NK-92 (cell line): ENCODE data around the gene BHLHE40.
"Not testable (repeated sequence)": the region's sequence is repeated elsewhere in the genome, so short reads cannot be mapped to it uniquely, and the experiment has no call there.

Source experiments
- DNase-seq: peaks from one replicate; lab custom pipeline; 2025; ENCODE audit not compliant: unreplicated experiment; lab: John Stamatoyannopoulos, UW

Gene BHLHE40

DNA sequence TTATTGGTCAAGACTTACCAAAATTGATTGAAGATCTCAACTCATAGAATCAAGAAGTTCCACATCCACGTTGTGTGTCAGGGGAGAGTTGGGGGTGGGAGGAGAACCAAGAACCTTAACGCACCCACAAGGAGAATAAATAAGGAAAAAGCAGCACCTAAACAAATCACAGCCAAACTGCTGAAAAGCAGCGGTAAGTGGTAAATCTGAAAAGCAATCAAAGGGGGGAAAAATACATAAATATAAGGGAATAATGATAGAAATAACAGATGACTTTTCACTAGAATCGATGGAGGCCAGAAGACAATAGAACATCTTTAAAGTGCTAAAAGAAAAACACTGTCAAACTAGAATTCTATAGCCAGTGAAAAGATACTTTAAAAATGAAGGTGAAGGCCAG, 20.1 kb upstream of the BHLHE40 start:
- DNase-seq: no peak

- DNase-seq: not testable (repeated sequence)
These were observed 17.4 kb upstream of the BHLHE40 start for GRCh38 chr3:4961865-4962264.

GRCh38 chr3:4963669-4964570, 15.3 kb upstream of the BHLHE40 start:
- no peak for DNase-seq

DNA sequence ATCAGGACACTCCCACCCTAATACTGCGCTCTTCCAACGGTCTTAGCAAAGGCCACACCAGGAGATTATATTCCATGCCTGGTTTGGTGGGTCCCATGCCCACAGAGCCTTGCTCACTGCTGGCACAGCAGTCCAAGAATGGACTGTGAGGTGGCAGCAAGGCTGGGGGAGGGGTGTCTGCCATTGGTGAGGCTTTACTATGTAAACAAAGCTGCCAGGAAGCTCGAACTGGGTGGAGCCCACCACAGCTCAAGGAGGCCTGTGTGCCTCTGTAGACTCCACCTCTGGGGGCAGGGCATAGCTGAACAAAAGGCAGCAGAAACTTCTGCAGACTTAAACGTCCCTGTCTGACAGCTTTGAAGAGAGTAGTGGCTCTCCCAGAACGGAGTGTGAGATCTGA, 13.2 kb upstream of the BHLHE40 start:
- DNase-seq: not testable (repeated sequence)

- not testable (repeated sequence) for DNase-seq
These were observed 11.6 kb upstream of the BHLHE40 start for GRCh38 chr3:4967683-4968082.

- DNase-seq: not testable (repeated sequence)
These were observed 7.8 kb upstream of the BHLHE40 start for GRCh38 chr3:4971437-4971836.

- no peak for DNase-seq
These were observed 7.4 kb upstream of the BHLHE40 start for GRCh38 chr3:4971838-4972237.

DNA sequence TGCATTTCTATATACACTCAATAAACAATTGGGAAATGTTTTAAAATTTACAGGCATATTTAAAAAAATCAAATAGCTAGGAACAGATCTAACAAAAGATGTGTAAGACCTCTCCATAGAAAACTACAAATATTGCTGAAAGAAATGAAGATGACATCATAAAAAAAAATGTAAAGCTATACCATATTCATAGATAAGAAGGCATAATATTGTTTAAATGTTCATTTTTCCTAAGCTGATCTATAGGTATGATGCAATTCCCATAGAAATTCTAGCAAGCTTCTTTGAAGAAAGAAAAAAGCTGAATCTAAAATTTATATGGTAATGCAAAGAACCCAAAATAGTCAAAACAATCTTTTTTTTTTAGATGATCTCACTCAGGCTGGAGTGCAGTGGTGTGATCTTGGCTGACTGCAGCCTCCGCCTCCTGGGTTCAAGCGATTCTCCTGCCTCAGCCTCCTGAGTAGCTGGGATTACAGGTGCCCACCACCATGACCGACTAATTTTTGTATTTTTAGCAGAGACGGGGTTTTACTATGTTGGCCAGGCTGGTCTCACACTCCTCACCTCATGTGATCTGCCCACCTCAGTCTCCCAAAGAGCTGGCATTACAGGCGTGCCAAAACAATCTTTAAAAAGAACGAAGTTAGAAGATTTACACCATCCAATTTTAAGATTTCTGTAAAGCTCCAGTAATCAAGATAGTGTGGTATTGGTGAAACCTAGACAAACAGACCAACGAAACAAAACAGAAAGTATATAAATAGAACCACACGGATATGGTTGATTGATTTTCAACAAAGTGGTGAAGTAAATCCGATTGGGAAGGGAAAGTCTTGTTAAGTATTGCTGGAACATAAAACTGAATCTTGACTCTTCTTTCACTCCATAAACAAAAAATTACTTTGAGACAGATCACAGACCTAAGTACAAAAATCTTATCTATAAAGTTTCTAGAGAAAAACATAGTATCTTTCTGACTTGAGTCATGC, 6.3 kb upstream of the BHLHE40 start:
- DNase-seq: no peak

GRCh38 chr3:4974154-4974553, 5.1 kb upstream of the BHLHE40 start:
- no peak for DNase-seq

DNA sequence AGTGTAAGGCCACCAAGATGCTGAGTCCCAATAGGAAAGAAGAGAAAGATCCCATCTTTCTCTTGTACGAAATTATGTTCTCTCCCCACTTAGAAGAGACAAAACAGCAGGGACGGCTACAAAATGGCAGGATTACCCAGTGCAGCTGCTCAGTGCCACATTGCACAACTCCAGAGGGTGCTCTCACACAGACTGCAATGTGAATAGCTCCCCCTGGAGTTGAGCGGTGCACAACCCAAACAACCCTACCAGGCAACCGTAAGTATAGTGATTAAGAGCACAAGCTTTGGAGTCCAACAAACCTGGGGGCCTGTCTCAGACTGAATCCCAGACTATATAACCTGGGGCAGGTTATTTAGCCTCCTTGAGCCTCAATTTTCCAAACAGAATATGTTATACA, 3.1 kb upstream of the BHLHE40 start:
- no peak for DNase-seq

DNA sequence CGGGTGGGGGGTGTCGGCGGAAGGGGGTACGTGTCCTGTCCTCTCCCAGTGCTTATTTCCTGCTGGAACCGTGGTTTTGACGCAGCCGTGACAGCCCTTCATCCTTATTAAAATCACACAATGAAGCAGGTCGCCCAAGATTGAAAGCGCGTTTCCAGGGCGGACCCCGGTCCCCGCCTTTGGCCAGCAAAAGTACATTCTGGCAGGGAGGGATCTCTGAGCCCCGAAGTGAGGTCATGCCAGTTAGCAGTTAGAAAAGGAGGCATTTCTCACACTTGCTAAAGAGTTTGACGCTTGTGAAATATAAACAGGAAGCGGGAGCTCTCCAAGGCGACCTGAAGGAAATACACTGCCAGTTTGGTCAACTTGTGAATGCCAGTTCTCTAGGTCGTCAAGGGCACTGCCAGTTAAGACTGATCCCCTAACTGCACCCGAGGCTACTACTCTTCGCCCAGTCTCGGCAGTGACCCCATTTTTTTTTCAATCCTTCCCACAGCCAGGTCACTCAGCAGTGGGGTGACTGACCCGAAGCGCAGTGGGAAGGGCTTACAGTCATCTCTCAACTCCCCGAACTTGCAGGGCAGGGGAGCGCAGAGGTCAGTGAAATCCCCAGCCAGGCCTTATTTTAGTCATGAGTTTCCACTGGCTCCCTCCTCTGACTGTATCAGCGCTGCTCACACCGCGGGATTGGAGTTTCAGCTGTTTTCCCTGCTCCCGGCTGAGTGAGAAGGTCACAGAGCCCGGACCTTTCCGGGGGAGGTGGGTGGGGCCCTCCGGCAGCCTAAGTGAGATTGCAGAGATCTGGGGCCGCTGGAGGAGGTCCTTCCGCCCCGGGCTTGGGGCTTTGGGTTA, 2.0 kb upstream of the BHLHE40 start:
- DNase-seq: no peak

- DNase-seq: no peak
These were observed 1.4 kb upstream of the BHLHE40 start for GRCh38 chr3:4977853-4978203.

DNA sequence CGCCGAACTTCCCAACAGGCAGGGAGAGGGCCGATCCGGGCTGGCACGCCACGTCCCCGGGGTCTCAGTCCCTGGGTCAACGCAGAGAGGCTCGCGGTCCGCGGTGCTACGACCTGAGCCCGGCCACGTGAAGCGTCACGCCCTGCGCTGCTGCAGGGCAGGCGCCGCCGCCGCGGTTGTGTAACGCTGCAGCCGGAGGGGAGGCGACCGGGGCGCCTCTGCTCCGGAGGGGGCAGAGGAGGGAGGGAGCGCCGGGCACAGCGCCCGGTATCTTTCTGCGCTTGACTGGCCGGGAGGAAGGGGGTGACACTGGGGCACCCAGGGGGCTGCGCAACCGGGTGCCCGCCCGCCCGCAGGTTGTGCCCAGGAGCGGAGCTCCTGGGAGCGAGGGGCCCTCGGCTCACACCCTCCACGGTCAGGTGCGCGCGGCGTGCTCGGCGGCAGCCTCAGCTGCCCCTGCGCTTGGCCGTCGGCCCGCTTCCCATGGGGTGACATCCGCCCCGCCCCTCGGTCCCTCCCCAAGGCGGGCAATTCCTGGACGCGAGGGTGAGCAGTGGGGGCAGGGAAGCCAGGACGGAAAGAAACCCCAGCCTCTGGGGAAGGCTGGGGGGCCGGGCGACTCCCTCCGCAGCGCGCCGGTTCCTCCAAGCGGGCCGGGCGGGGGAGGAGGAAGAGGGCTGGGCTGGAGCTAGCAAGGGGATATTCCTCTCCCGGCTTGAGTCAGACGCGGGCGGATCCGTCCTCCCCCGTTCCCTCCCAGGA, 852 bp upstream of the BHLHE40 start:
- no peak for DNase-seq

DNA sequence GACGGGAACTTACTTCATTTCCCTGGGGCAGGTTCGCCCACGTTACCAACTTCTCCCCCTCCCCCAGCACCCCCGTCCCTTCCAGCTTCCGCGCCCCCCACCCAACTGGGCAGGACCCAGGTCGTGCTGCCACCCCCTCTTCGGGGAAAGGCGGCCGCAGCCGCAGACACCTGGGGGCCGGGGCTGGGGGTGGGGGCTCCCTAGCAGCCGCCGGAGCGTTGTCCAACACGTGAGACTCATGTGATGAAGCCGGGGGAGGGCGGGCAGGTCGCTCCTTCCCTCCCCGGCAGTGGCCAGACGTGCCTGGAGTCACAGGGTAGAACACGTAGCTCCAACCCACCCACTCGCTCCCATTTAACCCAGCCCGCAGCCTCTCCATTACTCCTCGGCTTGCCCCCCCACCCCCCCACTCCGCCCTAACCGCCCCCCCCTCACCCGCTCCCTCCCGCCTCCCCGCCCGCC, 240 bp upstream of the BHLHE40 start:
- DNase-seq: peak; percentile 17

GRCh38 chr3:4980229-4981203, 1.3 kb downstream of the BHLHE40 start:
- peak; percentile 12 for DNase-seq

- DNase-seq: no peak
These were observed 2.0 kb downstream of the BHLHE40 start for GRCh38 chr3:4981294-4981664.

- no peak for DNase-seq
These were observed 2.6 kb downstream of the BHLHE40 start for GRCh38 chr3:4981665-4982494.
